Measurements from ENCODE around the gene SF3B2. TPM values are rescaled to one million over a fixed set of nuclear protein-coding genes. Genes with fewer than 3 reads are reported as not detected.
"Not testable (repeated sequence)": the region's sequence is repeated elsewhere in the genome, so short reads cannot be mapped to it uniquely, and the experiment has no call there.

SF3B2 gene
- total RNA-seq, 1 experiment from 2014 or later: 177 TPM

DNA sequence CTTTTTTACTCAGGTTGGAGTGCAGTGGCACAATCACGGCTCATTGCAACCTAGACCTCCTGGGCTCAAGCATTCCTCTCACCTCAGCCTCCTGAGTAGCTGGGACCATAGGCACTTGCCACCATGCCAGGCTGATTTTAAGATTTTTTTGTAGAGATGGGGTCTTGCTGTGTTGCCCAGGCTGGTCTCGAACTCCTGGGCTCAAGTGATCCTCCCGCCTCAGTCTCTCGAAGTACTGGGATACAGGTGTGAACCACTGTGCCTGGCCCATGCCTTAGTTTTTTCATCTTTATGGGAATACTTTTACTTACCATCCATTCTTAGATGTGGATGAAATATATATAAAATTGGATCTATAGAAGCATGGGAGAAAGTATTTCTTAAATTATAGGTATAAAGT lies 23.1 kb downstream of the SF3B2 start:
- no peak for DNase-seq (ENCODE audit: low spot score)

DNA sequence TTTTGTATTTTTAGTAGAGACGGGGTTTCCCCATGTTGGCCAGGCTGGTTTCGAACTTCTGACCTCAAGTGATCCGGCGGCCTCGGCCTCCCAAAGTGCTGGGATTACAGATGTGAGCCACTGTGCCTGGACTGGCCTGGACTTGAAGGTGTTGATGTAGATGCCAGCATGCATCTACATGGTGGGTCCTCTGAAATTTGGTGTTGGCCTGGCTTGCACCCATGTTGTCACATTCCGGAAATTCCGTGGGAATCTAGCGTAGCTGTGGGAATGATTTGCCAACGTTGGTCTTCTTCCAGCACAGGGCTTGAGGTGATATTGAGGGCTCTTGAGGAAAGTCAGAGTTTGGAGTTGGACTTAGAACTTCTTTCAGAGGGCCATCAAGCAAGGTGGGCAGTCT lies 24.4 kb downstream of the SF3B2 start:
- no peak for DNase-seq (ENCODE audit: low spot score)

DNA sequence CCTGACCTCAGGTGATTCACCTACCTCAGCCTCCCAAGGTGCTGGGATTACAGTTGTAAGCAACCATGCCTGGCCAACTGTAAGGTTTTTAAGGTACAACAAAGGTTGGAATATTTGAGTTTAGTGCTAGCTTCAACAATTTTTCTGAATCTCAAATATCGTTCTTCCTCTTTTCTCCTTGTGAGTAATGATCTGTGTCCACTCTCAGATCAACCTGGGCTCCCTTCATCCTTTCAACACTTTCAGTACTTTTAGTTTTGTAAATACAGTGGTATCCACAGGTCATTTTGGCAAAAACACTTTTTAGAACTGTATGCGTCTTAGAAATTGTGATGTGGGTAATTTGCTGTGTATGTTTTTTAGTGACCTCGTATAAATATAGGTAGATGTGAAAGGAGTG lies 25.8 kb downstream of the SF3B2 start:
- DNase-seq (ENCODE audit: low spot score): no peak

DNA sequence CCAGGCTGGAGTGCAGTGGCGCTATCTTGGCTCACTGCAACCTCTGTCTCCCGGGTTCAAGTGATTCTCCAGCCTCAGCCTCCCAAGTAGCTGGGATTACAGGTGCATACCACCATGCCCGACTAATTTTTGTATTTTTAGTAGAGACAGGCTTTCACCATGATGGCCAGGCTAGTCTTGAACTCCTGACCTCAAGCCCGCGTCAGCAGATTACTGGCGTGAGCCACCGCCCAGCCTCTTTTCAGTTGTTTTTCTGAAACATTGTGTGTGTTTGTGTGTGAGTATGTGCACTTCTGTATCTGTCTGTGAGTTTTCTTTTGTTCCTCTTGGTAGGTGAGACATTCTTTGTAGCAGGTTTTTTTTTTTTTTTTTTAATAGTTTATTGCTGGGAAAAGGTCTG lies 26.8 kb downstream of the SF3B2 start:
- not testable (repeated sequence) for DNase-seq (ENCODE audit: low spot score)

DNA sequence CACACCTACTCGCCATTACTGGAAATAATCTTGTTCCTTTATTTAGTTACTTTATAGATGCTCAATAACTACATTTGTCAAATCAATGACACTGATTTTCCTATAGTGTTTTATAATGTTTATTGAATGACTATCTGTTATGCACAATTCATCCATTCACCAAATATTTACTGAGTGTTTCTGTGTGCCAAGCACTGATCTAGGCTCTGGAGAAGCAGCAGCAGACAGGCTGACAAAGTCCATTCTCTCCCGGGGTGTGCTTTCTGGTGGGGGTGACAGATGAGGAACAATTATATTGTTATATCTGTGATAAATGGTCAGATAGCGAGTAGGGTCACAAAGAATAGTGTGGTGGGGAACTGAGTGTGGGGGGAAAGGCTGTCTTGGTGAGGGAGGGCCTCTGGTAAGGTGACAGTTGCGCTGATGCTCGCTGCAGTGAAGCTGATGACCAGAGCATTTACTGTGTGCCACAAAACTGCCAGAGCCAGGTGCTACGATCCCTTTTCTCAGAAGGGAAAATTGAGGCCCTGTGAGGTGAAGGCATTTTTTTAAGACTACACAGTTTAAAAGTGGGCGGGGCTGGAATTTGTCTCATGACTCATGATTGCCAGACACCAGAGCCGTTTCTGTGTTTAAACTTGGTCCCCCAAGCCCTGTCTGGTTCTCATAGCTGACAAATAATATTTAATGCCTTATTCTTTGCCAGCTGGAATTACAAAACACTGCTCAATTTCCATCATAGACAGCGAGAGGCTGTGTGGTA lies 28.1 kb downstream of the SF3B2 start:
- DNase-seq (ENCODE audit: low spot score): peak; percentile 80

DNA sequence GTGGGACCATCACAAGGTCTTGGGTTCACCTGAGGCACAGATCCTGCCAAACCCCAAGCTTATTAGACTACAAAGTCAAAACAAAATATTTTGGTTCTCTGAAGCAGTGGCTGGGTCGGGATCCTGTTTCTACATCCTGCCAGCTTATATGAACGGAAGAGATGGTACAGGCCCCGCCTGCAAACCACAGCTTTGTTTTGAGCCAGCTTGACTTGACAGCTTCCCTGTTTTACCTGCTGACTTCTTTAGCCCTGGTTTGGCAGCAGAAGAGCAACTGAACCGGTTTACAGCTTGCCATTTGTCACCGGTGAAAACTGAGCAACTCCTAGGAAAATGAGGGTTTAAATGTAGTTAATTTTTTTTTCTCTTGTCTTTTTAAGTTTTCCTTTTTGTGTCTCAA lies 29.3 kb downstream of the SF3B2 start:
- DNase-seq (ENCODE audit: low spot score): peak; percentile 53

DNA sequence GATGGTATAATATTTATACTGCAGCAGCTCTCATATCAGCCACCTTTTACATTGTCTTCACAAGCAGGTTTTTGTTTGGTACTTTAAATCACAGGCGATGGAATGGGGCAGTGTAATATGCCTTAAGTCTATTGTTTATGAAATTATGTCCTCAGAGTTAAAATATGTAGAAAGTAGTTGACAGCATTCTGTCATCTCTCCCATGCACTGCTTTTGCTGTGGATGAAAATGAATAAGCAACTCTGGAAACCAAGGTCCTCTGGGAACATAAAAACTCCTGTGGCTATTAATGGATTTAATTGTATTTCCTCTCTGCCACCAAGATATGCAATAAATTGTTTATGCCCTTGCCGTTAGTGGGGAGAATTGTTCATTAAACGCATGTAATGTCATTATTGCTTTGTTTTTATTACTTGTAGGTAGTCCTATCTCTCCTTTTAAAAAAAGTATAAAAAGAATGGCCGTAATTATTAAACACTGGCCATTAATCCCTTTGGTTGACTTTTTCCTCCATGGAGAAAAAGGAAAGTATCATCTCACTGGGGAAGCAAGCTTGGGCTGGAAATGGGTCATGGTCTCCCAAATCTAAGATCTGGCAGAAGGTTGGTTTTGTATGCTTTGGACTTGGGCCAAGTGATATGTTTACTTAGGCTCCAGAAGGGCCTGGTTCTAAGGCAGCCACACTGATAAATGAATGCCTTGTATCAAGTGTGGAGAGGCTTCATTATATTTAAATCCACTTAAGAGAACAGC lies 31.0 kb downstream of the SF3B2 start:
- no peak for DNase-seq (ENCODE audit: low spot score)

DNA sequence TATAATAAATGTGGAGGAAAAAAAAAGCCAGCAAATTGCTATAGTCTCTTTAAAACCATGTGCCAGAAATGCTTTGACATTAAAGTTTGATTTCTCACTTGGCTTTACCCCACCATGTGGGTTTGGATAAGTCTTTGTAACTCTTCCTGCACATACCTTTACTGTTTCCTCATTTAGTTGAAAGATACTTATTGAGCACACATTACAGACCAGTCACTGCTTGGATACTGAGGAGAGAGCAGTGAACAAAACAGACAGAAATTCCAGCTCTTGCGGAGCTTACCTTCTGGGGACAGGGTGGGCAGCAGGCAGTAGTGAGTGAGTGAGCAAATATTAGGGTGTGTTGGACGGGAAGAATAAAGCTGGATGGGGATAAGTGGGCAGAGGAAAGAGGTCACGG lies 31.6 kb downstream of the SF3B2 start:
- DNase-seq (ENCODE audit: low spot score): no peak

DNA sequence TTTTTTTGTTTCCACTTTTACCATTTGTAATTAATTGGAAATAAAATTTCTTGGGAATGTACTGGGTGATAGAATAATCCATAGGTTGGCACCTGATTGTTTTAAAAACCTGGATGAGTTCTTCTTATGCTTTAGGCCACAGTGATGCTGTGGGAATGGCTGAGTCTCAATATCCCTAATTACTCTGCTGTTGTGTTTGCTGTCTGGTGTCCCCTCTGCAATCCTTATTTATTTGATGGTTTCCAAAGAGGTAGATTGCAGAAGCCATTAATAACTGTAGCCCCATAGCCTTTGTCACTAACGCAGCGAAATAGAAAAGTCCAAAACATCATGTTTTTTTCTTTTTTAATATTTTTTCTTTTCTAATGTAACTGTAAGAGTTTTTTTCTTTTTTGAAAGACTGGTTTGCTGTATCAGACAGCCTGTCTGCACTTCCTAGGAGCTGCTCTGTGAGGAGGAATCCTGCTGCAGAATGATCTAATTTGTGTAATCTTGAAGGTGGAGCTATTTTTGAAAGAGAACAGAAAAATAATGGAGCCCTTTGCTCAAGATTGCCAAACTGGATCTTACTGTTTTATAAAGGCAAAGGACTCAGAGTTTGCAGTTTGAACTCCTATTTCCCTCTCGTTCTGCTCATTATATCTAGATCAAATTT lies 32.8 kb downstream of the SF3B2 start:
- DNase-seq (ENCODE audit: low spot score): no peak

DNA sequence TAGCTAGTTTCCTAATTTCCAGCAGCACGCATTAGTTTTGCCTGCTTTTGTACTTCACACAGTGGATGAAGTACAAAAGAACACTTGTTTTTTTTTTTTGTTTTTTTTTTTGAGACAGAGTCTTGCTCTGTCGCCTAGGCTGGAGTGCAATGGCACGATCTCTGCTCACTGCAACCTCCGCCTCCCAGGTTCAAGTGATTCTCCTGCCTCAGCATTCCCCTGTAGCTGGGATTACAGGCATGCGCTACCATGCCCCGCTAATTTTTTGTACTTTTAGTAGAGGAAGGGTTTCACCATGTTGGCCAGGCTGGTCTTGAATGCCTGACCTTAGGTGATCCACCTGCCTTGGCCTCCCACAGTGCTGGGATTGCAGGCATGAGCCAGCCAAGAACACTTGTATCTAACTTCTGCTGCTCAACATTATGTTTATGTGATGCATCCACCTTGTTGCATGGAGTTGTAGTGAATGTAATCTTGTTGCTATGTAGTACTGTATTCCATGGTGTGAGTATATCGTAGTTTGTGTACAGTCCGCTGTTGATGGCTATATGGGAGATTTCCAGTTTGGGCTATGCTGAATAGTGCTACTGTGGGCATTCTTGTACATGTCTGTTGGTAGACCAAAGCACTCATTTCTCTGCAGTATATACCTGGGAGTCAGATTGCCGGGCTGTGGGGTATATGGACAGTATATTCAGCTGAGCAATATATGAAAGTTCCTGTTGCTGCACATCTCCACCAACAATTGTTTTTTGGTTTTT lies 35.2 kb downstream of the SF3B2 start:
- DNase-seq (ENCODE audit: low spot score): no peak

DNA sequence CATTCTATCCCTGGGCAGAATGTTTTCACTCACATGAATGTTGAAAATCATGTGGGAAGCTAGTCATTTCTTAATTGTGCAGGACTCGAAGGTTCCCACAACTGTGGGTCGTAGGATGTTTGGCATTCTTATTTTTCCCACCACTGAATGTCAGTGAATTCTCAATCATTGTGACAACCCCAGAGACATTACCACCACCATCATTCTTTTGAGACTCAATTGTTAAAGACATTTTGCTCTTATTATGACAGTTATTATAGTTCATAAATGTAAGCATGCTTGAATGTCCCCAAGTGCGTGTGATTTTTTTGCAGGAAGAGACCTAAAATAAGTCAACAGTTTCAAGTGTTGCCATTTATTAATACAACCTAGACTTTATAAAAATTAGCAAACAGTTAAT lies 36.9 kb downstream of the SF3B2 start:
- no peak for DNase-seq (ENCODE audit: low spot score)

DNA sequence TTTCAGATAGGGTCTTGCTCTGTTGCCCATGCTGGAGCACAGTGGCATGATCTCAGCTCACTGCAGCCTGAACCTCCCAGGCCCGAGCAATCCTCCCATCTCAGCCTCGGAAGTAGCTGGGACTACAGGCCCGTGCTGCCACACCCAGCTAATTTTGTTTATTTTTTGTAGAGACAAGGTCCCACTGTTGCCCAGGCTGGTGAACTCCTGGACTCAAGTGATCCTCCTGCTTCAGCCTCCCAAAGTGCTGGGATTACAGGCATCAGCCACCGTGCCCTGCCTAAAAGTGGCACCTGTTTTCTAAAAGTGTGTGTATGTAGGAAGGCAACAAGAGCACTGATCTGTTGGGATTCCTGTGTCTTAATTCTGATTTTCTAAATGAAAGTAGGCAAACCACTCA lies 38.1 kb downstream of the SF3B2 start:
- DNase-seq (ENCODE audit: low spot score): no peak

DNA sequence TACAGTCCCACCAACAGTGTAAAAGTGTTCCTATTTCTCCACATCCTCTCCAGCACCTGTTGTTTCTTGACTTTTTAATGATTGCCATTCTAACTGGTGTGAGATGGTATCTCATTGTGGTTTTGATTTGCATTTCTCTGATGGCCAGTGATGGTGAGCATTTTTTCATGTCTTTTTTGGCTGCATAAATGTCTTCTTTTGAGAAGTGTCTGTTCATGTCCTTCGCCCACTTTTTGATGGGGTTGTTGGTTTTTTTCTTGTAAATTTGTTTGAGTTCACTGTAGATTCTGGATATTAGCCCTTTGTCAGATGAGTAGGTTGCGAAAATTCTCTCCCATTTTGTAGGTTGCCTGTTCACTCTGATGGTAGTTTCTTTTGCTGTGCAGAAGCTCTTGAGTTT lies 40.0 kb downstream of the SF3B2 start:
- DNase-seq (ENCODE audit: low spot score): not testable (repeated sequence)

DNA sequence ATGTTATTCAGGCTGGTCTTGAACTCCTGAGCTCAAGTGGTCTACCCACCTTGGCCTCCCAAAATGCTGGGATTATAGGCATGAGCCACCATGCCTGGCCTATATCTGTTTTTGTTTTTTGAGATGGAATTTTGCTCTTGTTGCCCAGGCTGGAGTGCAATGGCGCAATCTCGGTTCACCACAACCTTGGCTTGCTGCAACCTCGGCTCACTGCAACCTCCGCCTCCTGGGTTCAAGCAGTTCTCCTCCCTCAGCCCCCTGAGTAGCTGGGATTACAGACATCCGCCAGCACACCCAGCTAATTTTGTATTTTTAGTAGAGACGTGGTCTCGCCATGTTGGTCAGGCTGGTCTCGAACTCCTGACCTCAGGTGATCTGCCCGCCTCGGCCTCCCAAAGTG lies 47.6 kb downstream of the SF3B2 start:
- not testable (repeated sequence) for DNase-seq (ENCODE audit: low spot score)

DNA sequence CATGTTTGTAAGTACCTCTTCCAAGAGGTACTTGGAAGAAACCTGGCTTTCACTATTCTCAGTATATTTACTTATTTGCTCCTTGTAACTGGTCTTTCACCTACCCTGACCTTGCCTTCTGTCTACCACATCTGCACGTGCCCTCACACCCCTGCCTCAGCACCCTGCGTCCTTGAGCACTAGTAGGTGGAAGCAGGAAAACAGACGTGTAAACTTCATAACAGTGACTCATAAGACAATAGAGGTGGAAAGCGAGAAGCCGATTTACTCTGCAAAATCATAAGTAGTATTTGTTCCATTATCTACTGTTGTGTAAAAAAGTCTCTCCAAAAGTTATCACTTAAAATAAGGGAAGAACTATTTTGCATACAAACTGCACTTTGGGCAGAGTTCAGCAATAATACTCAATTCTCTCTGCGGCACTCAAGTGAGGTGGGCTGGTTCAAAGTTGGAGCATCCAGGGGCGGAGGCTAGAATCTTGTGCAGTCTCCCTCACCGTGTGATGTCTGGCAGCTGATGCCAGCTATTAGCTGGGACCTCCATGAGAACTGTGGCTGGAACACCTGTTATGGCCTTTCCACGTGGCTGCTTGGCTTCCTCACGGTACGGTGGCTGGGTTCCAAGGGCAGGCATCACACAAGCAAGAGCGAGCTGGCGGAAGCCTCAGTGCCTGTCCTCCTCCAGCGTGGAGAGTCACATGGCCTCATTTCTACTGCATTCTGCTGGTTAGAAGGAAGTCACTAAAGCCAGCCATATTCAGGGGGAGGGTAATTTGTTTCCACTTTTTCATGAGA lies 48.3 kb downstream of the SF3B2 start:
- DNase-seq (ENCODE audit: low spot score): peak; percentile 19

DNA sequence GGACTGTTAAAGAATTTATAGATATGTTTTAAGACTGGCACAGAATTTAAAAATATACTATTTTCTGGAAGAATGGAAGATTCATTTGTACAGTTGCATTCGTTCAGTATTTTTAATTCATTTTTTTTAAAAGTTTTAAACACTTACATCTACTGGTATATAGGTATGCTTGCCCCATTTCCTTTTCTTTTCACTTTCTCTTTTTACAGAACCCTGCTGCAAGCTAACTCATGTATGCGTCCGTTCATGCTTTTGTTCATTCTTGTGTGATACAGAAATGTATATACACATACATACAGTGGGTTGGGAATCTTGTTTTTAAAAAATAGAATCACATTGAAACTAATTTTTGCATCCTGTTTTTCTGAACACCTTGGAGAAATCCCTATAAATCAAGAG lies 48.9 kb downstream of the SF3B2 start:
- DNase-seq (ENCODE audit: low spot score): no peak

DNA sequence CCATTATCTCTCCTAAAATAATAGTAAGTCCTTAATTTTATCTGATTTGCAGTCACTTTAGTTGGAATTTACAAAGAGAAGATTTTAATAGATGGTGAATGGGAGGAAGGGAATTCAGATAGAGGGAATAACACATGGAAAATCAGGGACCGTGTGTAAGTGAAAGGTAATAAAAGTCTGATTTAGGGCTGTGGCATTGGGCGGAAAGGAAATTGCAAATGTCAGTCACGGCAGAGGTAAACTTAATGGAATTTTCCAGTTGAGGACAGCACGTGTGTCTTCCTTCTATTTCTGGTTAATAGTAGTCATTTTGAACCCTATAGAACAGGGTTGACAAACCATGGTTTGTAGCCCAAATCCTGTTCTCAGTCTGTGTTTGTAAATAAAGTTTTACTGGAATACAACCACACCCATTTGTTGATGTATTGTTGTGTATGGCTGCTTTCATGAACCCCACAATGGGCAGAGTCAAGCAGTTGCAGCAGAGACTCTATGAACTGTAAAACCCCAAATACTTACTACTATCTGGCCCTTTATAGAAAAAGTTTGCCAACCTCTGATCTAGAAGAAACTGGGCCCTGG lies 52.0 kb downstream of the SF3B2 start:
- no peak for DNase-seq (ENCODE audit: low spot score)

DNA sequence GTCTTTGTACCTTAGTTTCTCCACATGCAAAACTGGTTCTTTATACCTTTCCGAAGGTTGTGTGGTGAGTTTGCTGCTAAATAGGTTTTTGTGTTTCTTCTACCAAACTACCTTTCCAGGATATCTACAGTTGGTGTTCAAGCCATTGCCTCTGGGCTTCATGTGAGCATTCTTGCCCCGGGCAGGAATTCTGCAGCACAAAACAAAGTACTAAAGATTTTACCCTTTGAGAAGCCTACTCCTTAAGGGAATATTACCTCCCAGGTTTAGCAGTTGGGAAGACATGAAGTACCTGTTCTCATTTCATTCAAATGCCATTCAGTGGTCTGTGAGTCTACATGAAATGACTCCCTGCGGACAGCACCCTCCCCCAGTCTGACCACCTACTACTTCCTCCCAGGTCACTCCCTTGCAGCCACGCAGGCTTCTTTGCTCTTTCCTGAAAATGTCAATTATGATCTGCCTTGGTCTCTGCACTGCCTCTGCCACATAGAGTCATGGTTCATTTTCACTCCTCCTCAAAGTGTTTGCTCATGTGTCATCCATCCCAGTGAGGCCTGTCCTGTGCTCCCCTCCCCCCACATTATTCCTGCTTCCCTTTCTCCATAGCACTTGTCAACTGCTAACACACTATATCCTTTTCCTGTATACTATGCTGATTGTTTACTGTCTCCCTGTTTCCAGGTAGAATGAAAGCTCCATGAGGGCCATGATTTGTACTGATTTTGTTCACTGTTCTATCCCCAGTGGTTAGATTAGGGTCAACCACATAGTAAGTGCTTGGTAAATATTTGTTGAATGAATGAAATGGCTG lies 54.8 kb downstream of the SF3B2 start:
- DNase-seq (ENCODE audit: low spot score): no peak

DNA sequence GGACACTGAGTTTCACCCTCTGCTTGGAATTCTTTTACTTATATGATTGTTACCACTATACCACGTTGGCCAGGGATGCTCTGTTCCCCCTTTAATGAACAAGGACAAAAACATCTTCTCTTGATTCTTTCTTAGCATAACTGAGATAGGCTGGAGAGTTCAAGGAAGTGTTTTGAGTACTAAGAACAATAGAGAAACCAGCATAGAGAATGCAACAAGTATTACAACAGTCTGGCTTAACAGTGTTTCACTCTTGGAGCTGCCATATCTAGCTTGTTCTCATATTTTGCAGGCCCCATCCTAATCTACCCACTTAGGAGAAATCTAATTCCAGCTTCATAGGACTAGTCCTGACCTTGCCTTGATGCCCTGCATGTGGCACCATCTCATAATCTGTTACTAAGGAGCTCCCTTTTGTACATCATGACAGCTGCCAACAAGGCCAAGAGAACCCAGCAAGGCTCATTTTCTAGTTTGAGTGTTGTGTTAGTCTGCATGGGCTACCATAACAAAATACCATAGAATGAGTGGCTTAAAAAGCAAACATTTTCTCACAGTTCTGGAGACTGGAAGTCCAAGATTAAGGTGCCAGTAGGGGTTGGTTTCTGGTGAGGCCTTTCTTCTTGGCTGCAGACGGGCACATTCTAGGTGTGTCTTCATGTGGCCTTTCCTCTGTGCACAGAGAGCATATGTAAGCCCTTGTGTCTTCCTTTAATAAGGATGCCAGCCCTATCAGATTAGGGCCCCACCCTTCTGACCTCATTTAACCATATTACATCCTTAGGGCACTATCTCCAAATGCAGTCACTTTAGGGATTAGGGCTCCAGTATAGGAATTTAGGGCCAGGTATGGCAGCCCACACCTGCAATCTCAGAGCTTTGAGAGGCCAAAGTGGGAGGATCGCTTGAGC lies 55.7 kb downstream of the SF3B2 start:
- no peak for DNase-seq (ENCODE audit: low spot score)
